Mucosa of descending colon (tissue), 3 donors: ENCODE measurements around the gene ZNF701. TPM values are rescaled to one million over a fixed set of nuclear protein-coding genes. Genes with fewer than 3 reads are reported as not detected.
"Not testable (repeated sequence)": the region's sequence is repeated elsewhere in the genome, so short reads cannot be mapped to it uniquely, and the experiment has no call there.

Experiments
- ATAC-seq: fragments of 200-7000 bp; cut with Tn5 transposase; one replicate; pipeline ENCODE4 v1.9.1; 2020; ENCODE audit warnings: mild to moderate bottlenecking, moderate library complexity
- DNase-seq, 3 donors: peaks; one replicate each; pipeline ENCODE4 v3.0.0-alpha.2; 2020
- H3K36me3 ChIP-seq: fragments of 200-600 bp; one replicate; pipeline ENCODE4 v1.8.0; 2021; ENCODE audit warnings: low read depth, mild to moderate bottlenecking
- H3K4me1 ChIP-seq: fragments of 200-600 bp; one replicate; pipeline ENCODE4 v1.8.0; 2021; ENCODE audit warnings: low read depth, mild to moderate bottlenecking
- H3K4me3 ChIP-seq: fragments of 200-600 bp; one replicate; pipeline ENCODE4 v1.8.0; 2021; ENCODE audit warnings: mild to moderate bottlenecking
- H3K9me3 ChIP-seq: fragments of 200-600 bp; one replicate; pipeline ENCODE4 v1.8.0; 2021; ENCODE audit warnings: mild to moderate bottlenecking
- CTCF ChIP-seq: fragments of 200-600 bp; IDR thresholded peaks from one replicate; pipeline ENCODE4 v1.8.0; 2022; ENCODE audit warnings: antibody characterized with exemption, mild to moderate bottlenecking
- intact Hi-C, 2 donors: fragments of 100-400 bp; cut with DNase I in 1 of 2; cut with micrococcal nuclease in 1 of 2; formaldehyde crosslinking; loops; one replicate each; pipeline versions ENCODE4 v1.11.0 to v1.11.1; 2022; cut with DNase I, micrococcal nuclease
- total RNA-seq, 3 donors: library from RNA; stranded (reverse); fragmentation: NEBNext Ultra II Directional in 2 of 3; extraction: Animal tissue kit (Norgen Biotek cat#: 25700) in 2 of 3; gene quantifications; one replicate each; pipeline versions ENCODE4 v1.2.1 to v1.2.4, GENCODE V29; 2021 to 2023
- donor health status: DM: no; HTN: no; CAD: no; lungs with moderate emphysema.
- donor health status: DM: no; HTN: no; CAD: no.
- donor health status: DM: no; HTN: yes; CAD: no.

ZNF701 gene
- total RNA-seq, 3 donors from 2014 or later, result 20.2 to 35.2 (median 27.2) TPM

GRCh38 chr19:52532480-52532879, 37.6 kb upstream of the ZNF701 start:
- H3K4me1 ChIP-seq, result peaks cover 9% of the 10 kb centered on the region
- H3K4me3 ChIP-seq, result no peak overlapping the region
- ATAC-seq (no peak), DNase-seq (no peak)
- H3K9me3 ChIP-seq, result peaks cover 46% of the 10 kb centered on the region
- H3K36me3 ChIP-seq, result peaks cover 11% of the 10 kb centered on the region
- no peak for TF ChIP-seq CTCF
- intact Hi-C loops, result no loop called here

- intact Hi-C loops, result no loop called here
- Histone ChIP-seq H3K9me3 (peaks cover 48% of the 10 kb centered on the region), H3K4me1 (peaks cover 2% of the 10 kb centered on the region), H3K4me3 (no peak overlapping the region), H3K36me3 (peaks cover 11% of the 10 kb centered on the region)
- no peak for TF ChIP-seq CTCF
- DNase-seq (no peak), ATAC-seq (no peak)
Measured at GRCh38 chr19:52533901-52534300, 36.2 kb upstream of the ZNF701 start.

- DNase-seq (peak in 2 of 3 donors; percentile 32 to 61), ATAC-seq (peak; percentile 6)
- H3K4me3 ChIP-seq, intact Hi-C loops, H3K4me1 ChIP-seq: not testable (repeated sequence)
- peaks cover 11% of the 10 kb centered on the region for H3K36me3 ChIP-seq
- peaks cover 50% of the 10 kb centered on the region for H3K9me3 ChIP-seq
Measured at GRCh38 chr19:52535385-52535770, 34.7 kb upstream of the ZNF701 start.

- H3K4me1 ChIP-seq, result no peaks in the 10 kb centered on the region
- peaks cover 11% of the 10 kb centered on the region for H3K36me3 ChIP-seq
- no peak overlapping the region for H3K4me3 ChIP-seq
- DNase-seq, result peak; percentile 82 to 91 (median 83)
- peaks cover 51% of the 10 kb centered on the region for H3K9me3 ChIP-seq
- intact Hi-C loops, result no loop called here
- ATAC-seq, result peak; percentile 96
- no peak for TF ChIP-seq CTCF
Measured at GRCh38 chr19:52535771-52536447, 34.2 kb upstream of the ZNF701 start.

- Histone ChIP-seq H3K4me1 (no peaks in the 10 kb centered on the region), H3K9me3 (peaks cover 52% of the 10 kb centered on the region), H3K4me3 (no peak overlapping the region), H3K36me3 (peaks cover 11% of the 10 kb centered on the region)
- DNase-seq (peak; percentile 7 to 51 (median 36)), ATAC-seq (peak; percentile 38)
- no peak for TF ChIP-seq CTCF
- intact Hi-C loops, result no loop called here
Measured at GRCh38 chr19:52536448-52536800, 33.7 kb upstream of the ZNF701 start.

- DNase-seq, H3K4me1 ChIP-seq, H3K4me3 ChIP-seq, ATAC-seq, intact Hi-C loops: not testable (repeated sequence)
- H3K9me3 ChIP-seq, result peaks cover 54% of the 10 kb centered on the region
- H3K36me3 ChIP-seq, result peaks cover 11% of the 10 kb centered on the region
Measured at GRCh38 chr19:52538815-52539214, 31.3 kb upstream of the ZNF701 start.

- H3K36me3 ChIP-seq, result peaks cover 16% of the 10 kb centered on the region
- H3K4me1 ChIP-seq, intact Hi-C loops, H3K4me3 ChIP-seq, ATAC-seq, DNase-seq: not testable (repeated sequence)
- H3K9me3 ChIP-seq, result peaks cover 50% of the 10 kb centered on the region
Measured at GRCh38 chr19:52541176-52541575, 28.9 kb upstream of the ZNF701 start.
